ENCODE measurements around the gene IL36RN.

The IL36RN gene

GRCh38 chr2:113050921-113051895 lies 7.8 kb upstream of the IL36RN start:
- no peak for TF ChIP-seq CTCF (IDR thresholded peaks at IDR 0.05)
- H3K4me3 ChIP-seq = no peak overlapping the region
- intact Hi-C loops (cut with DNase I; ENCODE audit: low total_unique reads) = no loop called here
- H3K4me1 ChIP-seq = no peaks in the 10 kb centered on the region
- H3K27ac ChIP-seq = no peak overlapping the region
- no peaks in the 10 kb centered on the region for H3K27me3 ChIP-seq
- no peaks in the 10 kb centered on the region for H3K36me3 ChIP-seq
- H3K9me3 ChIP-seq = peaks cover 0 to 15% (median 0%) of the 10 kb centered on the region in 3 donors
- DNase-seq = no peak

- H3K27ac ChIP-seq = no peak within 1 kb of the TSS
- no peaks in the 10 kb centered on the region for H3K27me3 ChIP-seq
- no peaks in the 10 kb centered on the region for H3K36me3 ChIP-seq
- no peak for DNase-seq
- intact Hi-C loops (cut with DNase I; ENCODE audit: low total_unique reads) = no loop called here
- H3K4me1 ChIP-seq = no peaks in the 10 kb centered on the region
- H3K9me3 ChIP-seq = peaks cover 0 to 17% (median 0%) of the 10 kb centered on the region in 3 donors
- no peak for TF ChIP-seq CTCF (IDR thresholded peaks at IDR 0.05)
- no peak within 1 kb of the TSS for H3K4me3 ChIP-seq
Observed at GRCh38 chr2:113052396-113052917, 6.5 kb upstream of the IL36RN start, which contains the start of gene IL36B. TSS of gene IL36B (minus strand) at chr2:113052867.

- no peak for DNase-seq
- Histone ChIP-seq H3K4me3 (no peak overlapping the region), H3K27me3 (no peaks in the 10 kb centered on the region), H3K27ac (no peak overlapping the region), H3K4me1 (no peaks in the 10 kb centered on the region), H3K9me3 (peaks cover 0 to 17% (median 0%) of the 10 kb centered on the region in 3 donors), H3K36me3 (no peaks in the 10 kb centered on the region)
- no peak for TF ChIP-seq CTCF (IDR thresholded peaks at IDR 0.05)
- intact Hi-C loops (cut with DNase I; ENCODE audit: low total_unique reads) = no loop called here
Observed at GRCh38 chr2:113053666-113054065, 5.3 kb upstream of the IL36RN start.

- DNase-seq = no peak
- Histone ChIP-seq H3K27me3 (no peaks in the 10 kb centered on the region), H3K4me1 (no peaks in the 10 kb centered on the region), H3K9me3 (peaks cover 0 to 17% (median 0%) of the 10 kb centered on the region in 3 donors), H3K4me3 (no peak overlapping the region), H3K36me3 (no peaks in the 10 kb centered on the region), H3K27ac (no peak overlapping the region)
- TF ChIP-seq CTCF (IDR thresholded peaks at IDR 0.05) = no peak
- intact Hi-C loops (cut with DNase I; ENCODE audit: low total_unique reads) = no loop called here
Observed at GRCh38 chr2:113054066-113054465, 4.9 kb upstream of the IL36RN start.

- Histone ChIP-seq H3K4me3 (no peak overlapping the region), H3K27me3 (peaks cover 0 to under 1% of the 10 kb centered on the region in 2 donors), H3K36me3 (no peaks in the 10 kb centered on the region), H3K27ac (no peak overlapping the region), H3K9me3 (peaks cover 0 to 13% (median 0%) of the 10 kb centered on the region in 3 donors), H3K4me1 (no peaks in the 10 kb centered on the region)
- DNase-seq = no peak
- intact Hi-C loops (cut with DNase I; ENCODE audit: low total_unique reads) = no loop called here
- TF ChIP-seq CTCF (IDR thresholded peaks at IDR 0.05) = no peak
Observed at GRCh38 chr2:113056521-113056920, 2.5 kb upstream of the IL36RN start.
